Esophagus muscularis mucosa (tissue), 4 donors: ENCODE results near the gene CBFA2T3. TPM values are rescaled to one million over a fixed set of nuclear protein-coding genes. Genes with fewer than 3 reads are reported as not detected.

Source experiments
- DNase-seq: peaks from one replicate; pipeline ENCODE4 v3.0.0-alpha.2; 2017; ENCODE audit errors: extremely low spot score
- H3K27ac ChIP-seq, 4 donors: fragments of 200-600 bp; sonication (generic); replicated peaks in 1 of 4; 1 replicate in 3 of 4; 2 replicates in 1 of 4; pipeline ENCODE4 v1.5.1; 2016 to 2019; ENCODE audit warnings: mild to moderate bottlenecking in 1 of 4
- H3K27me3 ChIP-seq, 4 donors: fragments of 200-600 bp; sonication (generic); one replicate each; pipeline versions ENCODE4 v1.5.1 to v1.6.0; 2016 to 2019
- H3K36me3 ChIP-seq, 4 donors: fragments of 200-600 bp; sonication (generic); one replicate each; pipeline ENCODE4 v1.5.1; 2016 to 2019
- H3K4me1 ChIP-seq, 4 donors: fragments of 200-600 bp; sonication (generic); one replicate each; pipeline ENCODE4 v1.5.1; 2016 to 2019
- H3K4me3 ChIP-seq, 4 donors: fragments of 200-600 bp; sonication (generic); 1 replicate in 2 of 4; 2 replicates in 2 of 4; pipeline ENCODE4 v1.5.1; 2016 to 2019; ENCODE audit warnings: mild to moderate bottlenecking in 4 of 4, moderate library complexity in 1 of 4
- H3K9me3 ChIP-seq, 4 donors: fragments of 200-600 bp; sonication (generic); 1 replicate in 3 of 4; 2 replicates in 1 of 4; pipeline ENCODE4 v1.5.1; 2016 to 2019
- EP300 ChIP-seq: sonication (generic); formaldehyde crosslinking; IDR thresholded peaks from one replicate; pipeline ENCODE4 v1.6.1; 2017; ENCODE audit warnings: antibody characterized with exemption
- POLR2A ChIP-seq: fragments of 450-650 bp; IDR thresholded peaks from one replicate; pipeline ENCODE4 v1.6.1; 2017; ENCODE audit warnings: antibody characterized with exemption, moderate library complexity, mild to moderate bottlenecking, low read depth
- POLR2AphosphoS5 ChIP-seq, 2 donors: sonication (generic); formaldehyde crosslinking; IDR thresholded peaks; one replicate each; pipeline ENCODE4 v1.6.1; 2017; ENCODE audit warnings: antibody characterized with exemption in 2 of 2
- WGBS: methylation state at CpG from one replicate; pipeline ENCODE4 v1.1.5; 2018; 5-methylcytosine and 5-hydroxymethylcytosine counted together
- intact Hi-C: fragments of 100-400 bp; cut with DNase I; formaldehyde crosslinking; loops from one replicate; pipeline ENCODE4 v1.15.1; 2023
- total RNA-seq, 4 donors: library from RNA; depleted of rRNA; stranded (reverse); fragments of >200 nt; gene quantifications; one replicate each; pipeline versions ENCODE4 v1.1.0 to v1.2.1, GENCODE V29; 2016
- TF ChIP-seq, protein P1 (sequence below), 3 experiments: fragments of 200-600 bp in 2 of 3; fragments of 450-650 bp in 1 of 3; sonication (generic) in 2 of 3; IDR thresholded peaks; one replicate each; pipeline ENCODE4 v1.5.1; 2017 to 2019; ENCODE audit warnings: antibody characterized with exemption in 3 of 3, mild to moderate bottlenecking in 2 of 3, moderate library complexity in 1 of 3

The CBFA2T3 gene
- total RNA-seq, 4 donors from 2014 or later: 2.0 to 10.4 (median 3.5) TPM

DNA sequence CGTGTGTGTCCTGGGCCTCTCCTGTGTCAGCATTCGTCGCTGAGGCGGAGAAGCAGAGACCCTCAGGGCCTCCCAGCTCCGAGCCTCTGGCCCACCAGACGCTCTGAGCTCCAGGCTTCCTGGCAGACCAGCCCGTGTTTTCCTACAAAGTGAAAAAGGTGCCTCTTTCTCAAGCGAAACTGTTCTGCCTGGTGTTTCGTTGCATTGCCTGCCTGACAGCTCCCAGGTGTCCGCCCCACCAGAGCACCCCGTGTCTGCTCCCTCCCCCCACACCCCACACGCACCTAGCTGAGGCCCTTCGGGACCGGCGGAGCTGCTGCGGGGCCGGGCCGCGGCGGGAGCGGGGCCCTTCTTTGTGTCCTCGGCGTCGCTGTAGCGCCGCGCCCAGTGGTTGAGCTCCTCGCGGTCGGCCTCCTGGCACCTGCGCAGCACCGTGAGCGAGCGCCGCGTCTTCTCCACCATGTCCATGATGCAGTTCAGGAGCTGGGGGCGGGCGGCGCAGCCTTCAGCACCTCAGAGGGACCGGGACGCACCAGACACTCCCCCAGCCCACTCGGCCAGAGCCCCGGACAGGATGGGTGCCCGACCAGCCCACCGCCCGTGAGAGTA, 95.9 kb downstream of the CBFA2T3 start:
- DNase-seq: no peak
- peaks cover 0 to 94% (median 31%) of the 10 kb centered on the region in 4 donors for H3K36me3 ChIP-seq
- no peaks in the 10 kb centered on the region for H3K9me3 ChIP-seq
- peaks cover 0 to 80% (median 0%) of the 10 kb centered on the region in 4 donors for H3K27me3 ChIP-seq
- 27% methylated on average over 6 of the region's 46 CpGs for WGBS
- H3K4me1 ChIP-seq: peaks cover 15 to 20% (median 16%) of the 10 kb centered on the region in 4 donors
- no peak overlapping the region for H3K27ac ChIP-seq
- TF ChIP-seq EP300 (no peak), POLR2A (no peak), POLR2AphosphoS5 (IDR thresholded peaks at IDR 0.05) (no peak)
- TF ChIP-seq, protein P1, sequence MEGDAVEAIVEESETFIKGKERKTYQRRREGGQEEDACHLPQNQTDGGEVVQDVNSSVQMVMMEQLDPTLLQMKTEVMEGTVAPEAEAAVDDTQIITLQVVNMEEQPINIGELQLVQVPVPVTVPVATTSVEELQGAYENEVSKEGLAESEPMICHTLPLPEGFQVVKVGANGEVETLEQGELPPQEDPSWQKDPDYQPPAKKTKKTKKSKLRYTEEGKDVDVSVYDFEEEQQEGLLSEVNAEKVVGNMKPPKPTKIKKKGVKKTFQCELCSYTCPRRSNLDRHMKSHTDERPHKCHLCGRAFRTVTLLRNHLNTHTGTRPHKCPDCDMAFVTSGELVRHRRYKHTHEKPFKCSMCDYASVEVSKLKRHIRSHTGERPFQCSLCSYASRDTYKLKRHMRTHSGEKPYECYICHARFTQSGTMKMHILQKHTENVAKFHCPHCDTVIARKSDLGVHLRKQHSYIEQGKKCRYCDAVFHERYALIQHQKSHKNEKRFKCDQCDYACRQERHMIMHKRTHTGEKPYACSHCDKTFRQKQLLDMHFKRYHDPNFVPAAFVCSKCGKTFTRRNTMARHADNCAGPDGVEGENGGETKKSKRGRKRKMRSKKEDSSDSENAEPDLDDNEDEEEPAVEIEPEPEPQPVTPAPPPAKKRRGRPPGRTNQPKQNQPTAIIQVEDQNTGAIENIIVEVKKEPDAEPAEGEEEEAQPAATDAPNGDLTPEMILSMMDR (IDR thresholded peaks at IDR 0.05): no peak
- intact Hi-C loops: no loop called here
- peak overlapping the region in 1 of 4 donors; percentile 22 for H3K4me3 ChIP-seq

DNA sequence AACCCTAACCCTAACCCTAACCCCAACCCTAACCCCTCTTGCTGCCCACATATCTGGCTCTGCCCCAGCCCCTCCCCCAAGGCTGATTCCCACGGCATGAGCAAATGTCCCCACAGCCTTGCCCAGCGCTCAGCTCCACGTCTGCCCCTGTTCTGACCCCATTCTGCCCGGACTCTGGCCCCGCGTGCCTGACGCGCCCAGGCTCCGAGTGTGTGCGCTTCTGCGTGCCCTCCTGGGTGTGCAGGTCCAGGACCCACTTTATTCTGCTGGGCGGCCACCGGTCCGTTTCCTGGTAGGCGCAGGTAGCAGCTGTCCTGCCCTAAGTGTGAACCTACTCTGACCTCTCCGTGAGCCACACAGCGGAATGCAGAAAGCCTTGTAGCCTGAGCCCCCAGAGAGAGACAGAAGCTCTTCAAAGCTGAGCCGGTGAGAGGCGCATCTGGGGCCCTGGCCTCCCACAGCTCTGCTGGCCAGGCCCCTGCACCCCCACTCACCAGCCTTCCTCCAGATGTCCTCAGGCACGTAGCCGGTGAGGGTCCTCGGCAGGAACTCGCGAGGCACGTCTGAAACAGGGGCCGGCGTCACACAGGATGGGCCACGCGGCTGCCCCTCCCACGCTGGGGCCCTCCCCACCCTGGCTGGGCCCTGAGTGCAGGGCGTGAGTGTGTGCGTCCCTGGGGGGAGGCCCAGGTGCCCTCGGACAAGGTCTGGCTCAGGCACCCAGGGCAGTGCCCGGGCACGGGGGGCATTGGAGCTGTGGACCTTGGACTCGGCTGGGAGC, 96.6 kb downstream of the CBFA2T3 start:
- 83% methylated on average over 21 of the region's 36 CpGs for WGBS
- H3K27me3 ChIP-seq: peaks cover 0 to 80% (median 0%) of the 10 kb centered on the region in 4 donors
- intact Hi-C loops: no loop called here

DNA sequence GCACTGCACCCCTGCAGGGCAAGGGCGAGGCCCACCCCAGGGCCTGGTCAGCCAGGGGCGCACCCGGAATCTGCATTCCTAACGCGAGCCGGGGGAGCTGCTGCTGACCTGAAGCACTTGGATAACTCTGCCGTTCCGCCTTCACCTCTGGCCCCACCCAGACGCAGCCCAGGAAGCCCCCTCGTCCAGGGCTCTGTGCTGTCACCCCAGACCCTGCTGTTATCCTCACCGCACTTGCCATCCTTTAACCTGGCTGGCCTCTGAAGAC, 97.3 kb downstream of the CBFA2T3 start:
- TF ChIP-seq, protein P1 (IDR thresholded peaks at IDR 0.05): no peak
- TF ChIP-seq POLR2A (no peak), POLR2AphosphoS5 (IDR thresholded peaks at IDR 0.05) (no peak), EP300 (no peak)

More for the DNA sequence above, 96.6 kb downstream of the CBFA2T3 start:
- DNase-seq: no peak
- H3K9me3 ChIP-seq: no peaks in the 10 kb centered on the region
- peaks cover 0 to 95% (median 30%) of the 10 kb centered on the region in 4 donors for H3K36me3 ChIP-seq
- no peak overlapping the region for H3K27ac ChIP-seq
- peaks cover 9 to 15% (median 11%) of the 10 kb centered on the region in 4 donors for H3K4me1 ChIP-seq
- peak overlapping the region in 1 of 4 donors; percentile 22 for H3K4me3 ChIP-seq
- TF ChIP-seq EP300: no peak
- TF ChIP-seq, protein P1 (IDR thresholded peaks at IDR 0.05): no peak
- TF ChIP-seq POLR2A: no peak
- TF ChIP-seq POLR2AphosphoS5 (IDR thresholded peaks at IDR 0.05): no peak

DNA sequence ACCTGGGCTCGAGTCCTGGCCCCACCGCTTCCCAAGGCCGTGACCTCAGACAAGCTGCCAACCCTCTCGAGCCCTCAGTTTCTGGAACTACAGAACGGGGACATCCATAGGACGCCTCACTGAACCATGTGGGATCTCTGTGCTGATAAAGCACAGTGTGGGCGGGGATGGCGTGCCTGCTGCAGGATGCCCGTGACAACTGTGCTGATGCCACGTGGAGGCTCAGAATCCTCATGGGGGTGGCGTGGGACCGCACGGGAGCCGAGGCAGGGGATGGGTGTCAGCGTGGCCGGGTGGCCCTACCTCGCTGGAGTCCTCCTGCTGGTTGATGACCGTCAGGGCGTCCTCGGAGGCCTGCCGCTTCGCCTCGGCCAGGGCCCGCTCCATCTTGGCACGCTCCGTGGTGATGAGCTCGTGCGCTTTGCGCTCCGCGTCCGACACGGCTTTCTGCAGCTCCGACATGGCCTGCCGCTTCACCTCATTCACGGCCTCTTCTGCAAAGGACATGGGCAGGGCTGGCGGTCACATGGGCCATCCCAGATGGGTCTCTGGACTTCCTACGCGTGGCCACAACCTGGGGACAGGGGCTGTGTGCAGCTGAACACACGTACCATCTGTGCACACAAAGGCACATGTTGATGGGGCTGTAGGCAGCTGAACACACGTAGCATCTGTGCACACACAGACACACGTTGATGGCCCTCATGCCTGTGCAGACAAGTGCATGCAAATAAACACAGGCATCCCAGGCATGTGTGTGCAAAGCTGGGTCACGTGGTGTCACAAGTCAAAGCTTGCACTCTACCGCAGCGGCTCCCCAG, 97.8 kb downstream of the CBFA2T3 start:
- Histone ChIP-seq H3K27me3 (peaks cover 0 to 71% (median 0%) of the 10 kb centered on the region in 4 donors), H3K4me1 (peaks cover 8 to 15% (median 11%) of the 10 kb centered on the region in 4 donors), H3K9me3 (no peaks in the 10 kb centered on the region), H3K36me3 (peaks cover 0 to 88% (median 24%) of the 10 kb centered on the region in 4 donors), H3K27ac (no peak overlapping the region), H3K4me3 (no peak overlapping the region)
- TF ChIP-seq POLR2AphosphoS5 (IDR thresholded peaks at IDR 0.05) (no peak), POLR2A (no peak), EP300 (no peak)
- TF ChIP-seq, protein P1 (IDR thresholded peaks at IDR 0.05): no peak
- intact Hi-C loops: no loop called here
- DNase-seq: no peak
- WGBS: 96% methylated on average over 26 of the region's 45 CpGs

More for the DNA sequence above, 97.3 kb downstream of the CBFA2T3 start:
- Histone ChIP-seq H3K36me3 (peaks cover 0 to 90% (median 26%) of the 10 kb centered on the region in 4 donors), H3K27me3 (peaks cover 0 to 76% (median 0%) of the 10 kb centered on the region in 4 donors), H3K4me1 (peaks cover 8 to 15% (median 11%) of the 10 kb centered on the region in 4 donors), H3K9me3 (no peaks in the 10 kb centered on the region), H3K27ac (no peak overlapping the region), H3K4me3 (no peak overlapping the region)
- no peak for DNase-seq
- 84% methylated on average over 10 of the region's 11 CpGs for WGBS
- intact Hi-C loops: no loop called here
